Mammary epithelial cell (primary cell): ENCODE results near the gene NLGN1.

Source experiments
- EZH2 ChIP-seq: IDR thresholded peaks from 2 replicates; pipeline ENCODE4 v1.6.1; 2012; ENCODE audit warnings: low read length, inconsistent platforms, borderline replicate concordance
- TF ChIP-seq, protein P1 (sequence below), 2 donors: IDR thresholded peaks in 1 of 2; conservative IDR thresholded peaks in 1 of 2; 2 replicates each; pipeline ENCODE4 v1.5.1; 2011 to 2012; ENCODE audit warnings: inconsistent platforms in 2 of 2, low read length in 2 of 2, mild to moderate bottlenecking in 2 of 2, control low read depth in 1 of 2, low read depth in 1 of 2; ENCODE audit not compliant: insufficient read depth in 1 of 2; ENCODE audit errors: extremely low read depth in 1 of 2

DNA sequence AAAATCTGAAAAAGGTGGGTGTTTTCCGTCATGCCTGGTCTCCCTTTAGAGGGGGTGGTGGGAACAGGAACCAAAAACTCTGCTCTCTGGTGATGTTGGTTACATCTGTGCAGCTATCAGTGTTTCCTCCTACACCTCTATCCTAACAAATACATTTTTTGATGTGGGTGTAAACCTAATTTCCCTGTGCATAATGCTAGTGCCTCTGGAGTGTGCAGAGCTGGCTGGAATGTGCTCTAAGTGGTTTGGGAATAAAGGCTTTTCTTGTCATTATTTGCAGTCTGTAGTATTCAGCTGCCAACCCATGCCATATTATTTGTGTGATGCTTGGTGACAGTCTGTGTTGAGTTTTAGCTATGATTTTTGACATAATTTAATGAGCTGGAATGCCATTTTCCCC, 547.6 kb downstream of the NLGN1 start:
- no peak for TF ChIP-seq EZH2
- TF ChIP-seq, protein P1, sequence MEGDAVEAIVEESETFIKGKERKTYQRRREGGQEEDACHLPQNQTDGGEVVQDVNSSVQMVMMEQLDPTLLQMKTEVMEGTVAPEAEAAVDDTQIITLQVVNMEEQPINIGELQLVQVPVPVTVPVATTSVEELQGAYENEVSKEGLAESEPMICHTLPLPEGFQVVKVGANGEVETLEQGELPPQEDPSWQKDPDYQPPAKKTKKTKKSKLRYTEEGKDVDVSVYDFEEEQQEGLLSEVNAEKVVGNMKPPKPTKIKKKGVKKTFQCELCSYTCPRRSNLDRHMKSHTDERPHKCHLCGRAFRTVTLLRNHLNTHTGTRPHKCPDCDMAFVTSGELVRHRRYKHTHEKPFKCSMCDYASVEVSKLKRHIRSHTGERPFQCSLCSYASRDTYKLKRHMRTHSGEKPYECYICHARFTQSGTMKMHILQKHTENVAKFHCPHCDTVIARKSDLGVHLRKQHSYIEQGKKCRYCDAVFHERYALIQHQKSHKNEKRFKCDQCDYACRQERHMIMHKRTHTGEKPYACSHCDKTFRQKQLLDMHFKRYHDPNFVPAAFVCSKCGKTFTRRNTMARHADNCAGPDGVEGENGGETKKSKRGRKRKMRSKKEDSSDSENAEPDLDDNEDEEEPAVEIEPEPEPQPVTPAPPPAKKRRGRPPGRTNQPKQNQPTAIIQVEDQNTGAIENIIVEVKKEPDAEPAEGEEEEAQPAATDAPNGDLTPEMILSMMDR (conservative IDR thresholded peaks at IDR 0.05 in 1 of 2, IDR thresholded peaks at IDR 0.05 in 1 of 2; ENCODE audit: extremely low read depth in 1 of 2, insufficient read depth in 1 of 2, low read depth in 1 of 2, low read length in 2 of 2): no peak
